IMR-90 (cell line): Measurements from ENCODE around the gene DCLK1. TPM values are rescaled to one million over a fixed set of nuclear protein-coding genes. Genes with fewer than 3 reads are reported as not detected.

ENCODE experiments used
- ATAC-seq: fragments of 200-7000 bp; cut with Tn5 transposase; 2 replicates; pipeline ENCODE4 v1.9.1; 2020; ENCODE audit warnings: low read depth, mild to moderate bottlenecking, moderate library complexity
- BruUV-seq: library from RNA; stranded (reverse); fragments of 400-500 nt; replicated peaks from 2 replicates; lab custom pipeline; 2021; lab: Mats Ljungman, UMichigan
- CTCF ChIA-PET: fragments of 300-600 bp; formaldehyde crosslinking; extraction: SDS; loops from one replicate; lab custom pipeline; 2021; ENCODE audit warnings: antibody characterized with exemption; lab: Yijun Ruan, JAX
- POLR2A ChIA-PET: fragments of 300-600 bp; sonication (Branson Sonifier 250); formaldehyde crosslinking; loops from one replicate; lab custom pipeline; 2022; ENCODE audit warnings: antibody characterized with exemption; ENCODE audit not compliant: unreplicated experiment; lab: Charles Lee
- DNase-seq: peaks from one replicate; pipeline ENCODE4 v3.0.0; 2013
- H2AFZ ChIP-seq: replicated peaks from 2 replicates; pipeline ENCODE3; 2013; ENCODE audit warnings: low read length, mild to moderate bottlenecking; ENCODE audit not compliant: poor library complexity
- H2AK5ac ChIP-seq: 2 replicates; pipeline ENCODE4 v1.6.1; 2013; ENCODE audit warnings: low read depth, low read length, inconsistent platforms
- H2AK9ac ChIP-seq: replicated peaks from 2 replicates; pipeline ENCODE3; 2013; ENCODE audit warnings: mild to moderate bottlenecking, low read depth, low read length, moderate library complexity; ENCODE audit not compliant: poor library complexity
- H2BK120ac ChIP-seq: 2 replicates; pipeline ENCODE4 v1.6.1; 2013; ENCODE audit warnings: low read depth, low read length, inconsistent platforms
- H2BK15ac ChIP-seq: 3 replicates; pipeline ENCODE4 v1.6.1; 2013; ENCODE audit warnings: low read depth, low read length, inconsistent platforms
- H2BK20ac ChIP-seq: 2 replicates; pipeline ENCODE4 v1.6.1; 2013; ENCODE audit warnings: low read depth, mild to moderate bottlenecking, inconsistent platforms, low read length, moderate library complexity
- H2BK5ac ChIP-seq: 2 replicates; pipeline ENCODE4 v1.6.1; 2013; ENCODE audit warnings: mild to moderate bottlenecking, low read depth, low read length, inconsistent platforms; ENCODE audit not compliant: poor library complexity, severe bottlenecking
- H3K14ac ChIP-seq: replicated peaks from 2 replicates; pipeline ENCODE4 v1.6.1; 2013; ENCODE audit warnings: low read depth, low read length, inconsistent platforms
- H3K18ac ChIP-seq: 2 replicates; pipeline ENCODE4 v1.6.1; 2013; ENCODE audit warnings: low read depth, low read length, control low read depth
- H3K23ac ChIP-seq: 2 replicates; pipeline ENCODE4 v1.6.1; 2013; ENCODE audit warnings: low read depth, low read length, inconsistent platforms
- H3K27ac ChIP-seq: 2 replicates; pipeline ENCODE4 v1.5.1; 2013; ENCODE audit warnings: mild to moderate bottlenecking, control low read depth, low read length; ENCODE audit not compliant: insufficient read depth
- H3K27me3 ChIP-seq: 2 replicates; pipeline ENCODE4 v1.6.1; 2013; ENCODE audit warnings: low read length; ENCODE audit not compliant: control insufficient read depth, insufficient read depth
- H3K36me3 ChIP-seq: 2 replicates; pipeline ENCODE4 v1.6.1; 2013; ENCODE audit warnings: low read length, mixed read lengths; ENCODE audit not compliant: control insufficient read depth, insufficient read depth
- H3K4ac ChIP-seq: 2 replicates; pipeline ENCODE4 v1.6.1; 2013; ENCODE audit warnings: low read depth, low read length, inconsistent platforms
- H3K4me1 ChIP-seq: 2 replicates; pipeline ENCODE4 v1.6.1; 2013; ENCODE audit warnings: low read length, mixed read lengths; ENCODE audit not compliant: control insufficient read depth, insufficient read depth
- H3K4me2 ChIP-seq: 2 replicates; pipeline ENCODE4 v1.6.1; 2013; ENCODE audit warnings: low read depth, mild to moderate bottlenecking, control low read depth, low read length, moderate library complexity
- H3K4me3 ChIP-seq: 2 replicates; pipeline ENCODE4 v1.5.1; 2013; ENCODE audit warnings: low read depth, mild to moderate bottlenecking, control low read depth, low read length, moderate library complexity; ENCODE audit not compliant: insufficient read depth
- H3K56ac ChIP-seq: 2 replicates; pipeline ENCODE4 v1.6.1; 2013; ENCODE audit warnings: low read length, inconsistent platforms; ENCODE audit not compliant: insufficient read depth; ENCODE audit errors: extremely low read depth
- H3K79me1 ChIP-seq, 2 experiments: 2 replicates each; pipeline ENCODE4 v1.6.1; 2013; ENCODE audit warnings: low read length in 2 of 2, inconsistent platforms in 1 of 2, low read depth in 1 of 2
- H3K9ac ChIP-seq: 2 replicates; pipeline ENCODE4 v1.6.1; 2013; ENCODE audit warnings: low read depth, low read length, control low read depth
- H3K9me1 ChIP-seq: 2 replicates; pipeline ENCODE4 v1.6.1; 2013; ENCODE audit warnings: low read length, inconsistent platforms; ENCODE audit not compliant: insufficient read depth
- H3K9me3 ChIP-seq: 2 replicates; pipeline ENCODE4 v1.6.1; 2013; ENCODE audit warnings: low read length; ENCODE audit not compliant: control insufficient read depth, insufficient read depth
- H4K20me1 ChIP-seq: 2 replicates; pipeline ENCODE4 v1.6.1; 2013; ENCODE audit warnings: low read length, inconsistent platforms; ENCODE audit not compliant: insufficient read depth
- H4K5ac ChIP-seq: 2 replicates; pipeline ENCODE4 v1.6.1; 2013; ENCODE audit warnings: mild to moderate bottlenecking, low read depth, low read length, control low read depth
- H4K8ac ChIP-seq, 2 experiments: 2 replicates each; pipeline ENCODE4 v1.6.1; 2013; ENCODE audit warnings: low read depth in 2 of 2, low read length in 2 of 2, control low read depth in 1 of 2, inconsistent platforms in 1 of 2
- H4K91ac ChIP-seq: 2 replicates; pipeline ENCODE4 v1.6.1; 2013; ENCODE audit warnings: low read depth, low read length, inconsistent platforms; ENCODE audit not compliant: insufficient read depth
- CEBPB ChIP-seq: IDR thresholded peaks from 2 replicates; pipeline ENCODE4 v1.6.1; 2012; ENCODE audit warnings: low read depth, low read length, improper control_type of control experiment
- CTCF ChIP-seq: conservative IDR thresholded peaks from 2 replicates; pipeline ENCODE4 v1.5.1; 2012; ENCODE audit warnings: mild to moderate bottlenecking, low read depth, low read length, improper control_type of control experiment
- MXI1 ChIP-seq: IDR thresholded peaks from 2 replicates; pipeline ENCODE4 v1.6.1; 2012; ENCODE audit warnings: low read depth, mild to moderate bottlenecking, low read length, moderate library complexity, borderline replicate concordance
- WGBS, 2 experiments: methylation state at CpG; one replicate each; pipeline versions ENCODE4 v1.1.5 to v1.1.7; 2013; ENCODE audit warnings: missing lambda C conversion rate in 2 of 2; ENCODE audit not compliant: insufficient read length in 1 of 2; ENCODE audit errors: extremely low coverage in 2 of 2; 5-methylcytosine and 5-hydroxymethylcytosine counted together
- dilution Hi-C: fragments of 300-500 bp; cut with HindIII; formaldehyde crosslinking; loops from one replicate; pipeline ENCODE4 v1.14.3; 2018; ENCODE audit warnings: low sequenced_read_pairs; ENCODE audit not compliant: unreplicated experiment
- in situ Hi-C: fragments of 300-500 bp; cut with MboI; formaldehyde crosslinking; loops from 3 replicates; pipeline ENCODE4 v1.14.3; 2019; ENCODE audit warnings: low sequenced_read_pairs, inconsistent platforms, mixed read lengths
- intact Hi-C: fragments of 100-400 bp; cut with micrococcal nuclease; formaldehyde crosslinking; loops from 2 replicates; pipeline ENCODE4 v1.10.0; 2022
- polyA plus RNA-seq, 3 experiments: library from polyadenylated mRNA; depleted of rRNA; stranded (reverse); fragments of >200 nt; gene quantifications; 2 replicates each; pipeline ENCODE4 v1.2.3, GENCODE V29; 2012; ENCODE audit warnings: low replicate concordance in 1 of 3
- total RNA-seq: library from RNA; depleted of rRNA; stranded (reverse); fragments of >200 nt; gene quantifications from 2 replicates; pipeline ENCODE4 v1.2.3, GENCODE V29; 2012
- TF ChIP-seq, protein P1 (sequence below): fragments of 150-350 bp; IDR thresholded peaks from 2 replicates; pipeline ENCODE4 v1.6.1; 2017; ENCODE audit warnings: mild to moderate bottlenecking, antibody characterized with exemption, low read length, low read depth

DCLK1 gene
- total and polyA plus RNA-seq, 2 of the 4 experiments (the other 2 are of a cell fraction): under 0.01 to 0.02 TPM

GRCh38 chr13:35839806-35840205 lies 291.4 kb downstream of the DCLK1 start:
- ATAC-seq (no peak), DNase-seq (no peak)
- H4K5ac ChIP-seq: no peak overlapping the region
- H3K56ac ChIP-seq: no peak overlapping the region
- dilution Hi-C loops (no loop called here), in situ Hi-C loops (no loop called here), intact Hi-C loops (no loop called here)
- no peak overlapping the region; the same call in 2 of the 3 replicates for H2BK15ac ChIP-seq
- H4K8ac ChIP-seq: no peak overlapping the region
- BruUV-seq: no TSS peak
- peak overlapping the region; percentile 53; the same call in 1 of the 2 replicates for H2BK120ac ChIP-seq
- no peak overlapping the region for H3K4ac ChIP-seq
- H2AK9ac ChIP-seq: no peak overlapping the region
- no peak overlapping the region for H3K23ac ChIP-seq
- CTCF ChIA-PET: interaction anchor here (0.7 to 1.5 kb wide), 2 partner anchors 11 to 37 kb away, joined by 3 read pairs; no protein-coding TSS in a partner anchor
- no peak overlapping the region for H3K4me2 ChIP-seq
- peaks cover 2% of the 10 kb centered on the region for H3K4me1 ChIP-seq
- POLR2A ChIA-PET: no interaction called here
- no peak overlapping the region for H2BK5ac ChIP-seq
- H3K36me3 ChIP-seq: no peaks in the 10 kb centered on the region
- no peak overlapping the region for H3K14ac ChIP-seq
- H3K9ac ChIP-seq: no peak overlapping the region
- no peak overlapping the region for H4K91ac ChIP-seq
- H3K9me3 ChIP-seq: no peaks in the 10 kb centered on the region
- H3K9me1 ChIP-seq: no peaks in the 10 kb centered on the region
- no peaks in the 10 kb centered on the region for H3K79me1 ChIP-seq
- H2AK5ac ChIP-seq: no peak overlapping the region
- no peak overlapping the region for H3K27ac ChIP-seq
- H4K20me1 ChIP-seq: no peaks in the 10 kb centered on the region
- no CpG with 5 or more reads among the region's 5 CpGs for WGBS, 2 experiments
- H3K4me3 ChIP-seq: no peak overlapping the region
- H3K27me3 ChIP-seq: no peaks in the 10 kb centered on the region
- no peak overlapping the region for H3K18ac ChIP-seq
- H2AFZ ChIP-seq: no peak overlapping the region
- no peak overlapping the region for H2BK20ac ChIP-seq
- TF ChIP-seq CTCF (no peak), CEBPB (no peak), MXI1 (no peak)
- TF ChIP-seq, protein P1, sequence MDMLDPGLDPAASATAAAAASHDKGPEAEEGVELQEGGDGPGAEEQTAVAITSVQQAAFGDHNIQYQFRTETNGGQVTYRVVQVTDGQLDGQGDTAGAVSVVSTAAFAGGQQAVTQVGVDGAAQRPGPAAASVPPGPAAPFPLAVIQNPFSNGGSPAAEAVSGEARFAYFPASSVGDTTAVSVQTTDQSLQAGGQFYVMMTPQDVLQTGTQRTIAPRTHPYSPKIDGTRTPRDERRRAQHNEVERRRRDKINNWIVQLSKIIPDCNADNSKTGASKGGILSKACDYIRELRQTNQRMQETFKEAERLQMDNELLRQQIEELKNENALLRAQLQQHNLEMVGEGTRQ: no peak
